CD1c-positive myeloid dendritic cell (primary cell): ENCODE measurements around the gene KIF1A.

ENCODE experiments used
- DNase-seq: peaks from one replicate; pipeline ENCODE4 v3.0.0-alpha.2; 2016; ENCODE audit errors: extremely low spot score

Gene KIF1A

DNA sequence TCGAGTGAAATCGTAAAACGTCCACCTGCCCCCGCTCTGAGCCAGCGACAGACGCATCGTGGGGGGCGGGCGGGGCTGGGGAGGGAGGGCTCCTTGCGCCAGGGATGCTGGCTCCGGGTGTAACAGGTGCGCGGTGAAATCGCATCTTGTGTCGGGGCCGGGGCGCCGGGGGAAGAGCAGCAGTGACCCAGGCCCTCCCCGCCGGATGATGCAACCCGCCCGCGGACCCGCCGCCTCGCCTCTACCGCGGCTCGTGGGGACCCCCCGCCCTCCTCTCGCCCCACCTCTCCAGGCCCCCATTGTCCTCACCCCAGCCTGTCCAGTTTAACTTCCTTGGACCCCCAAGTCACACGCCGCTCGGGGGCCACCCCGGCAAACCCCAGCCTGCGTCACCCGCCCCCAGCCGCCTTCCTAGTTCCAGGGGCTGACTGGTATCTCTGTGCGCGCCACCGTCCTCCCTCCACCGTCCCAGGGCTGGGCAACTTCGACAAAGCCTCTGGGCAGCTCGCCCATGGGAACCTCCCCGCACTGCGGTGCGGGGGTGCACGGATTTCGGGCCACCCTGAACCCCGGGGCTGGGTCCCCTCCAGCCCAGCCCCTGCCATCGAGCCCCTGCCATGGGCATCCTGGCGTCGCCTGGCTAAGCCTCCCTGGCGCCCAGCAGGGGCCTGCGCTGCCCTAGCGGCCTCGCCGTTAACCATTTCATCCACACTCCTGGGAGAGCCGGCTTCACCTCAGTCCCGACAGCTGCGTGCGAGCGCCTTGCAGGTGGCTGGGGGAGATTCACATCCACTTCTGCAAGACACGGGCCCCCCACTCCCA is 799 bp upstream of the KIF1A start:
- no peak for DNase-seq

GRCh38 chr2:240819126-240819857 is 727 bp downstream of the KIF1A start:
- DNase-seq = no peak

DNA sequence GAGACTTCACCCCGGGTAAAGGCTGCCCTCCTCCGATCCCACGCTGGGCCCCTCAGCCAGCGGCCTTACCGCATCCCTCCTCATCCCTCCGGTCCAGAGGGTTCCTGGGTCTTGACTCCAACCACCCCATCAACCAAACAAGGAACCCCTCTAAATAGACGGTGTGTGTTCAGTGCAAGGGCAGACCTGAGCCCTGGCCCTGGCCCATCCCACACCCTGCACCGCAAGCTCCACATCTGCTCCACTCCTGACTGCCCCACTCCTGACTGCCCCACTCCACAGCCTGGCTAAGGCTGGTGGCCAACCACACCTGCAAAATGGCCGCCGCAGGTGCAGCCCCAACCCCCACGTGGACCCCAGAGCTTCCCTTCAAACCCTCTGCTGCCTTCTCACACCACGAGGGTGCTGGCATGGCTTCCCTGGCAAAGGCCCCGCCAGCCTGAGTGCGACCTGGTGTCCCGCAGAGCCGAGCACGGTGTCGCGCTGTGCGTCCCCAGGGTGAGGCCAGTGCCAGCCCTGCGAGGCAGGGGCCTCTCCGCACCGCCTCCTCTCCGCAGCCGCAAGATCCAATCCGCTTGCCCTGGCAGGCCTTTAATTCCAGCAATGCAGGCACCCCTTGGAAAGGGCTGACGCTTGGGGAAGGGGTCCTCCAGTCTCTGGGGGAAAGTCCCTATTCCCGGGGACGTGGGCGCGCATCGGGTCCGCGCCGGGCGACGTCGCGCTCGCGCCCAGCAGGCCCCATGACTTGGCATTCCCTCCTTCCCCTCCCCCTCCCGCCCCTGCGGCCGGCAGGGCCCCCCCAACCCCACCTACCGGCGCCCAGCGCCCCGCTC is 1.5 kb downstream of the KIF1A start:
- DNase-seq = no peak

GRCh38 chr2:240817496-240818292 is 2.3 kb downstream of the KIF1A start:
- DNase-seq = no peak

DNA sequence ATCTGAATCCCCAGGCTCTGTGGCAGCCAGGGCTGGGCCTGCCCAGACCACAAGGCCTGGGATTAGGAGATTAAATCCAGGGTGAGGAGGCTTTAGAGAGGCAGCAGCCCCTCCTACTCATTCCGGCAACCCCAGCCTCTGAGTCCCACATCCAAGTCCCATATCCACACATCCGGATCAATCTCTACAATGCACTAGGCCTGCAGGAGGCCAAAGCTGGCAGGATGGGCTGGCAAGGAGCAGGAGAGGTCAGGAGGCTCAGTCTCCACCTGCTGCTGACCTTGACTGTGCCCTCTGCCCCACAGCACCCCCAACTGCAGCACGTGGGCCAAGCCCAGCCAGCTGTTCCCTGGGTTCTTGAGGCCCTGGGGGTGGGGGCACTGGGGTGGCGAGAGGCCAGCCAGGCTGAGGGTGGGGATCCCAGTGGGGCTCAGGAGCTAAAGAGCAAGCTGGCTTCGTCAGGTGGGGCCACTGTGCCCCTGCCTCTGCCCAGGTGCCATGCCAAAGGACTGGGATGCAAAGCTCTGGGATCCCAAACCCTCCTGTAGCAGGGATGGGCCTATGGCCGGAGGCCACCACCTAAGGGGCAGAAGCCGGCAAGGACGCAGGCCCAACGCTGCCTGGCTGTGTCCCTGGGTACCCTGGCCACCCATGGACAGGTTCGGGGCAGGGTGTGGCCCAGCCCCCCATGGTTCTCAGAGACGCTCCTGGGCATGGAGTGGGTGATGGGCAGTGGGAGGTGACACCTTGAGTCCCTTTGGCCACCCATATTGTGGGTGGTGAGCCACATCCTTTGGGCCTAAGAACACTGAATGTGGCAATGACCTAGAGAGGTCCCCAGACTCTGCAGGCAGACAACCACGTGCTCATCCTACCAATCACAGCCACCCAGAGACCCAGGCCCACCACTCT is 3.2 kb downstream of the KIF1A start:
- DNase-seq = no peak

DNA sequence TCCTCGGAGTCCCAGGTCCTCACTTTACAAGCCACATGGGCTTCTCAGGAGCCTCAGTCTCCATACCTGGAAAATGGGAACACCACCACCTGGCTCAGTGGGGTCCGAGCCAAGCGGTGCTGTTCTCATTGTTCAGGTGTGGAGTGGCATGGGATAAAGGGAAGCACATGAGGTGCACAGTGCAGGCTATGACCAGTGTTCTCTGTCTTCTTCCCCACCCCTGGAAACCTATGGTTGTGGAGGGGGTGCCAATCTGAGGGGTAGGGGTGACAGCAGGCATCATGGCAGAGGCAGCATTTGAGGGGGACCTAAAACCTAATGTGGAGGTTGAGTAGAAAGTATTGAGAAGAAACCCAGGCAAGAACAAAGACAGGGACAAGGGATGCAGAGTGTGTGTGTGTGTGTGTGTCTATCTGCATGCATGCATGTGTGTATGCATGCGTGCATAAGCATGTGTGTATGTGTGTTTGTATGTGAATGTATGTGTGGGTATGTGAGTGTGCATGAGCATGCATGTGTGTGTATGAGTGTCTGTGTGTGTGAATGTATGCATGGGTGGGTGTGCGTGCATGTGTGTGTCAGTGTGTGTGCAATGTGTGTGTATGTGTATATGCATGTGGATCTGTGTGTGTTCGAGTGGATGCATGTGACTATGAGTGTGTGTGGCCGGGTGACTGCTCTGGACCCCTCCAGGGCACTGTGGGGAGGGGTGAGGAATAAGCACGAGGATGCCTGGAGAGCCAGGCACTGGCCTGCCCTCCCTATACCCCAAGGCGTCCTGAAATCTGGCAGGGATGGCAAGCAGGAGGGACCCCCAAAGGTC is 4.0 kb downstream of the KIF1A start:
- DNase-seq = no peak

DNA sequence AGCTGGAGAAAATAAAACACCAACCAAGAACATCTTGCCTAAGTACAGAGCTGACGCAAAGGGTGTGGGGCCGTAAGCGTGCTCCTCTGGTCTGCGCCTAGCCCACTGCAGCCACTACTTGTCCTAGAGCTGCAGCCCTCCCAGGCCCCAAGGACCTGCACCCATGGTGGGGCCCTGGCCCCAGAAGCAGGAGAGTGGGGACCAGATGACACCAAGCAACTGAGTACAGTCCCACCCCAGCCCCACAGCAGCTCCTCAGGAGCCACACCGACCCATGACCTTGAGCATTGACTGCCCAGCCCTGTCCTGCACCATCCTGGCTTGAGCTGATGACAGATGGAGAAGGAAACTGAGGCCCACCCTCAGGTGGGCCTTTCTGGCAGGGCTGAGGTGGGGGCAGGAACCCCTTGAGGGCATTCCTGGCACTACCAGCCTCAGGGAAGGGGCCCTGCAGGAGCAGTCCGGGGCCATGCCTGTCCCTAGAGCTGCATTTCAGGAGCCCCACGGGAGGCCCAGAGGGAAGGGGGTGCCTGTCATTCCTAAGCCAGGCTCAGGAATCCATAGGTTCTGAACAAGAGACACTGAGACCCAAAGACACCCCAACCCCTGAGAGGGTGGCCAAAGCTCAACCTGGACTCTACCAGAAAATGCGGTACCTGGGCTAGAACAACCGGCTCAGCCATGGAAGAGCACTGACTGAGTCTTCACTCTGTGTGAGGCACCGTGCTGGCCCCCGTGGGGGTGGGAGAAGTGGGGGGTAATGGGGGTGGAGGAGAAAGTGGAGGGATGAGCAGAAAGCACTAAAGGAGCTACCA is 4.9 kb downstream of the KIF1A start:
- DNase-seq = no peak

DNA sequence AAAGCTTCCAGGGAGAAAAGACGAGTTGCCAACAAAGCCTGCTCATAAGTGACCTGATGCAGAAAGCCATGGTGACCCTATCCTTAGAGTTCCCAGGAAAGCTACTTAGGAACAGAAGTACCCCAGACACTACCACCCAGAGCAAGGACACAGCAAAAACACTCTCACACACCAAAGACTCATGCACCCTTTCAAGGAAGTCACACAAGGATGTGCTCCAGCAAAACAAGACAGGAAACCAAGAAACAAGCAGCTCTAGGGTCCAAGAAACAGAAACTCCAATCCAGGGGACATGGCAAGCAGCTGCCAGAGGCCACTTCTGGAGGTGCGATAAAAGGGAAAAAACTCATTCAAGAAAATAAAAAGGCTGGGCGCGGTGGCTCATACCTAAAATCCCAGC is 5.7 kb downstream of the KIF1A start:
- DNase-seq = no peak

DNA sequence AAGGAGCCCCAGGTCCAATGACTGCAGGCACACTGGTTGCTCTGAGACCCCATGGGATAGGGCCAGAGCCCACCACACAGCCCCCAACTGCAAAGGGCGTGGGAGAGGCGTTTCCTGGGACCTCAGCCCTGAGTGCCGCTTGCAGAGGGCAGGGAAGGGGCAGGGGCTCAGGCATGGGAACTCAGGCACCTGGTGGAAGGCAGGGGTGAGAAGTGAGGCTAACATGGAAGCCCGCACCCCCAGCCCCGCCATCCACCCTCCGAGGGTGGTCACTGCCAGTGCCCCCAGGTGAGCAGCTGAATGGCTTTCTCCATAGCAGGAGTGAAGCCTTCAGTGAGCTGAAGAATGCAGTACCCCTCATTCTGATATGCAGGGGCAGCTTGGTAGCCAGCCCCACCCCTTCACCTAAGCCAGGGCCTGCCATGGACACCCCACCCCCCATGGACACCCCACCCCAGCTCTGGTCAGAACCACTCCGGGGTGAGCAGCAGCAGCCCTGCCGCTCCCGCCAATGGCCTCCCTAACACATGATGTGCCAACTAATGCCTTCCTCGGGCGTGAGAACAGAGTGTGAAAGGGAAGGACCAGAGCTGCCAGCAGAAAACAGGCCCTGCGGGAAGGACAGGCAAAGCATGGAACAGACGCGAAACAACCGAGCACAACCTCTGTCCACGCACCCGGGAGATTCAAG is 6.6 kb downstream of the KIF1A start:
- DNase-seq = no peak

- DNase-seq = no peak
Observed at GRCh38 chr2:240812721-240813120, 7.3 kb downstream of the KIF1A start.

DNA sequence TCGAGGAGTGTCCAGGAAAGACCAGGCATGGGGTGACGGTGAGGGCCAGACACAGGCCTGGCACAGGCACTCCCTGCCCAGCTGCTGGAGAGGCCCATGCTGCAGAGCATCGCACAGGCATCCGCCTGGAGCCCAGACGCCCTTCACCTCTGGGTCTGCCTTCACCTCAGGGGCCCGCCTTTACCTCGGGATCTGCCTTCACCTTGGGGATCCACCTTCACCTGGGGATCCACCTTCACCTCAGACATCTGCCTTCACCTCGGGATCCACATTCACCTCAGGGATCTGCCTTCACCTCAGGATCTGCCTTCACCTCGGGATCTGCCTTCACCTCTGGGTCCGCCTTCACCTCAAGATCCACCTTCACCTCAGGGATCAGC is 7.7 kb downstream of the KIF1A start:
- DNase-seq = no peak

GRCh38 chr2:240811346-240812300 is 8.4 kb downstream of the KIF1A start:
- DNase-seq = no peak

DNA sequence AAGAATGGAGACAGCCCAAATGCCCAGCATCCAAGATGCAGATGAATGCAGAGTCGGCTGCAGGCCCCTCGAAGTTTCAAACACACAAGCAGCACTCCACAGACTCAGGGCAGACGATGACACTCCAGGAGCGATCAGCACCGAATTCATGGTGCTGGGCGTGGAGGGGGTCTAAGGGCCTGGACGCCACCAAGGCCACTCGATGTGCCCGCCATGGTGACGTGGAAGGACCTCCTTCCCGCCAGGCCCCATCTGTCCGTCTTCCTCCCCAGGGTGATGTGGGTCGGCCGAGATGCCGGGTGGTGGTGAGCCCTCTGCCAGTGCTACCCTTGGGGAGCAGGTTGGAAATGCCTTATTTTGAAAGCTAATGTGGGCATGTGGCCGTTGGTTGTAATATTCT is 9.4 kb downstream of the KIF1A start:
- no peak for DNase-seq

DNA sequence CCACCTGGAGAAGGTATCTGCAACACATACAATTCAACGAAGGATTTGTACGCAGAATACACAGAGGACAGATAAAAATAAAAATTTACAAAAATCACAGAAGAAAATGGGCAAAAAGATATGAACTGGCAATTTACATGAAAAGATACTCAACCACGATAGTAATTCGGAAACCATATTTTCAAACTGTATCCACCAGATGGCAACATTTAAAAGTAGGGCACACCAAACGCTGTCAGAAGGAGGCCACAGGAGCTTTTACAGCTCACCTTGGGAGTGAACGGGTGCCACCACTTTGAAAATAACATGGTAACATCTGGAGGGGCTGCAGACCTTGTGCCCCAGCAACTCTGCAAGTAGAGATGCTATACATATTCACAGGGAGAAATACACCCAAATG is 9.8 kb downstream of the KIF1A start:
- no peak for DNase-seq

- DNase-seq = no peak
Observed at GRCh38 chr2:240809276-240809675, 10.7 kb downstream of the KIF1A start.

DNA sequence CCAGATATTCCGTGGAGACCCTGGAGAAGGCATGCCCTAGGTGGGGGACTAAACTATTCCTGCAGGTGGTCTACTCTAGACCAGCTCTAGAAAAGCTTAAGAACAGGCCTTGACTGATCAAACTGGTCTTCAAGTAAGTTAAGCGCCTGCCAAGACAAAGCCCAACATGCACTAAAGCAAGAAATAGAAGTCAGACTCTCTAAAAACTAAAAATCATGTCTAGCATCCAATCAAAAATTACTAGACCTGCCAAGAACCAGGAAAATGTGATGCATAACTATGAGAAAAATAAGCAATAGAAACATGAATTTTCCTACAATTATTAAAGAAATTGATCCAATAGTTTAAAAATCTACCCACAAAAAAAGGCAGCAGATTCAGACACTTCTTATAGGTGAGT is 13.6 kb downstream of the KIF1A start:
- no peak for DNase-seq

DNA sequence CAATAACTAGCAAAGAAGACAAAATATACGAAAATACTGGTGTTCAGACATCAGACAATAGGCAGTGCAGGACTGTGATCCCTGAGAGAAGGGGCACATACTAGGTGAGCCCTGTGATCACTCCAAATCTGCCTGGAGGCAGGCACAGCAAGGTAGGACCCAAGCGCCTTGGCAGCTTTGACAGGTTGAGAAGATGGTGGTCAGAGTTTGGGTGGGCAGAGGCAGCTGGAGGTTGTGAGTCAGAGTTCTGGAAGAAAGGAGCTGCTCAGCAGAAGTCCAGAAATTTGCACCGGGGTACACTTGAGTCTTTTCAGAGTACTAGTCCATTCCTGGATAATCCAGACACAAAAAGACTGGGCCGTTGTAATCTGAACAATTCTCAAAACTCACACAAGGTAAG is 14.0 kb downstream of the KIF1A start:
- no peak for DNase-seq
